Measurements from ENCODE around the gene SEC62. TPM values are rescaled to one million over a fixed set of nuclear protein-coding genes. Genes with fewer than 3 reads are reported as not detected.

Gene SEC62, protein sequence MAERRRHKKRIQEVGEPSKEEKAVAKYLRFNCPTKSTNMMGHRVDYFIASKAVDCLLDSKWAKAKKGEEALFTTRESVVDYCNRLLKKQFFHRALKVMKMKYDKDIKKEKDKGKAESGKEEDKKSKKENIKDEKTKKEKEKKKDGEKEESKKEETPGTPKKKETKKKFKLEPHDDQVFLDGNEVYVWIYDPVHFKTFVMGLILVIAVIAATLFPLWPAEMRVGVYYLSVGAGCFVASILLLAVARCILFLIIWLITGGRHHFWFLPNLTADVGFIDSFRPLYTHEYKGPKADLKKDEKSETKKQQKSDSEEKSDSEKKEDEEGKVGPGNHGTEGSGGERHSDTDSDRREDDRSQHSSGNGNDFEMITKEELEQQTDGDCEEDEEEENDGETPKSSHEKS
- 34.5 and 76.5 TPM in 2 replicates for total RNA-seq

DNA sequence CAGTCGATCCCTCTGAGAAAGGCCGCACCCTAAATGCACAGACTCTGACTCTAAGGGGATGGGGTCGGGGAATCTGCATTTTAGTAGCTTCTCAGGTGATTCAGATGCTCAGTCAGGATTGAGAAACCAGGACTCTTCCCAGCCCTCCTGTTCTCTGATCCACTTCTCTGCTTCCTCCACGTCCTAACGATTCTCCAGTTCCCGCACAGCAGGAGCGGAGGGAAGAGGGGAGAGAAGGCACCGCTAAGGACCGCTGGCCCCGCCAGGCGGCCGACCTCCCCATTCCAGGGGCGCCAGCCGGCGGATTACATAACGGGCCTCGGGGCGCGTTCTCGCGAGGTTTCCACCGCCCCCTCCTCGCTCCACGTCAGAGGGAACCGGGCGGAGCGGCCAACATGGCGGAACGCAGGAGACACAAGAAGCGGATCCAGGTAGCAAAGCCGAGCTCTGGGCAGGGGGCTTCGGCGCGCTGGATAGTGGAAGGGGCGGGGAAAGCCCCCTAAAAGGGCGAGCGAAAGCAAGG, at the start of gene SEC62:
Gene SEC62 (plus strand): TSS at position 380 of the 523 bp plus-strand sequence. CDS start 16 bp downstream, at position 396.

DNA sequence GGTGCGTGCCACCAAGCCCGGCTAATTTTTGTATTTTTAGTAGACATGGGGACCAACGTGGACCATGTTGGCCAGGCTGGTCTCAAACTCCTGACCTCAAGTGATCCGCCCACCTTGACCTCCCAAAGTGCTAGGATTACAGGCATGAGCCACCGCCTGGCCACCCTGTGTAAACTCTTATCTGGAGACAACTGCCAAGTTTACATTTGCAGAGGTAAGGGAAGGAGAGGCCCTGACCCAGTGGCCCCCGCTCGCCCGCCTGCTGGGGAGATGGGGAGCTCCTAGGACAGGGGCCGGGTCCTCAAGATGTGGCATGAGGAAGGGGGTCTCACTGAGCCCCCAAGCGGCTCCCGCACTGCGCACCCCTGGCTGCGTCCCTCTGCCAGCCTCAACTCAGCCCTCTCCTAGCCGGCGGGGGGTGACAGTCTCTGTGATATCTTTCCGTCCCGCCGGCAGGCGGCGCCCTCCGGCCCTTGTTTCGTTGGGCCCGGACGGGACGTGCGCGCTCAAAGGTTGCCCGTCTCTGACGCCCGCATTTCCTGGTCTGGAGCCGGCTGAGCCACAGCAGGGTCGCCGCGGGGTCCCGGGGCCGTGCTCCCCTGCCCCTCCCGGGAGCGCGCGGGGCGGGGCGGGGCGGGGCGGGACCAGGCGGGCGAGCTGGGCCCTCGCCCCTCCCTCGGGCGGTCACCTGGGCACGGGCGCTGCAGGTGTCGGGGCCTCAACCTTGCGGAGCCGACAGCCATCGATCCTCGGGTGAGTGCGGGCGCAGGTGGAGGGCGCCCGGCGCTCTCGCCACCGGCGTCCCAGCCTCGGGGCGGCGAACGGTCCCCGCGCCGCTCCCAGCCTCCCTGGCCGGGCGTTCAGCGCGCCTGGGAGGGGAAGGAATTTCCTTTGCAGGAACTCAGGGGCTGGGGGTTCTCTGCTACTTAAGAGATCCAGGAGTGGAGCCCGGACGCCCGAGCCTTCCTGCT, 71.1 kb downstream of the SEC62 start, which contains the start of gene GPR160:
Gene GPR160 (plus strand): TSS at position 533 of the 971 bp plus-strand sequence. CDS start 45,978 bp downstream, outside the sequence.

Other genes with a start within 250 kb of the SEC62 start
- gene TERC, start 201.7 kb upstream of the SEC62 start, total RNA-seq = 32.6 and 554 TPM in 2 replicates
- gene ACTRT3, start 197.2 kb upstream of the SEC62 start, total RNA-seq = 1.0 and 1.5 TPM in 2 replicates
- gene MYNN, start 193.4 kb upstream of the SEC62 start, total RNA-seq = 31.8 and 39.0 TPM in 2 replicates
- not detected in 2 replicates for gene LRRIQ4, start 153.9 kb upstream of the SEC62 start, total RNA-seq
- 0.34 and 0.43 TPM in 2 replicates for gene LRRC34, start 153.9 kb upstream of the SEC62 start, total RNA-seq
- gene LRRC31, start 96.9 kb upstream of the SEC62 start, total RNA-seq = not detected in 2 replicates
- gene SAMD7, start 55.2 kb upstream of the SEC62 start, total RNA-seq = not detected in 2 replicates
- gene GPR160, start 71.2 kb downstream of the SEC62 start, total RNA-seq = 0.64 and 1.0 TPM in 2 replicates
- 15.0 and 33.5 TPM in 2 replicates for gene PHC3, start 214.9 kb downstream of the SEC62 start, total RNA-seq

All from nasal cavity respiratory epithelium epithelial cell of viscerocranial mucosa (primary cell).